Activated naive CD8-positive, alpha-beta T cell (primary cell): ENCODE results near the gene FSCN2.
"Not testable (repeated sequence)": the region's sequence is repeated elsewhere in the genome, so short reads cannot be mapped to it uniquely, and the experiment has no call there.

Experiments
- H3K27ac Mint-ChIP-seq: one replicate; pipeline ENCODE4 v1.8.0; 2021; ENCODE audit warnings: mixed read lengths
- H3K27me3 Mint-ChIP-seq: one replicate; pipeline ENCODE4 v1.8.0; 2021; ENCODE audit warnings: mixed read lengths
- H3K36me3 Mint-ChIP-seq: one replicate; pipeline ENCODE4 v1.8.0; 2021; ENCODE audit warnings: mixed read lengths
- H3K4me1 Mint-ChIP-seq: one replicate; pipeline ENCODE4 v1.8.0; 2021; ENCODE audit warnings: low read depth, mixed read lengths
- H3K4me3 Mint-ChIP-seq: one replicate; pipeline ENCODE4 v1.8.0; 2021; ENCODE audit warnings: mild to moderate bottlenecking, mixed read lengths
- H3K9me3 Mint-ChIP-seq: one replicate; pipeline ENCODE4 v1.8.0; 2021; ENCODE audit warnings: low read depth, mixed read lengths

Gene FSCN2

DNA sequence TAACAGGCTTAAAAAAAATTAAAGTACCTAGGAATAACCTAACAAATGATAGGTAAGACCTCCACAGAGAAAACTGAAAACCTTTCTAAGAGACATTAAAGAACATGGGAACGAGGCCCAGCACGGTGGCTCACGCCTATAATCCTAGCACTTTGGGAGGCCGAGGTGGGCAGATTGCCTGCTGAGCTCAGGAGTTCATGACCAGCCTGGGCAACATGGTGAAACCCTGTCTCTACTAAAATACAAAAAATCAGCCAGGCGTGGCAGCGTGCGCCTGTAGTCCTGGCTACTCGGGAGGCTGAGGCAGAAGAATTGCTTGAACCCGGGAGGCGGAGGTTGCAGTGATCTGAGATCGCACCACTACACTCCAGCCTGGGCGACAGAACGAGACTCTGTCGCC, 56.6 kb downstream of the FSCN2 start:
- not testable (repeated sequence) for H3K27me3 Mint-ChIP-seq, H3K4me1 Mint-ChIP-seq, H3K27ac Mint-ChIP-seq, H3K4me3 Mint-ChIP-seq, H3K9me3 Mint-ChIP-seq, H3K36me3 Mint-ChIP-seq

DNA sequence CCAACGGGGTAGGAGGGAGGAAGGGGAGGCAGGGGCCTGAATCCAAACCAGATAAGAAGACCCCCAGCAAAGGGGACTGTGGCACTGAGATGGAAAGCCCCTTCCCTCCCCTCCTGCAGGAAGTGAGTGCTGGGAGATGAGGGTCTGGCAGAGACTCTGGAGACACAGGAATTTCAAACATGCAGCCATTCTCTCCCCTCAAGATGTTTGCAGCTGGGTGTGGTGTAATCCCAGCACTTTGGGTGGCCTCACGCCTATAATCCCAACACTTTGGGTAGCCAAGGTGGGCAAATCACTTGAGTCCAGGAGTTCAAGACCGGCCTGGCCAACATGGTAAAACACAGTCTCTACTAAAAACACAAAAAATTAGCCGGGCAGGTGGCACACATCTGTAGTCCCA, 57.9 kb downstream of the FSCN2 start:
- Mint-ChIP-seq H3K27ac (no peak overlapping the region), H3K9me3 (no peaks in the 10 kb centered on the region)

More for the DNA sequence above, 57.9 kb downstream of the FSCN2 start:
- no peaks in the 10 kb centered on the region for H3K36me3 Mint-ChIP-seq
- H3K27me3 Mint-ChIP-seq, result no peaks in the 10 kb centered on the region
- no peak overlapping the region for H3K4me3 Mint-ChIP-seq
- no peaks in the 10 kb centered on the region for H3K4me1 Mint-ChIP-seq
